WTC11 (cell line): ENCODE data around the gene DDIT4. TPM values are rescaled to one million over a fixed set of nuclear protein-coding genes. Genes with fewer than 3 reads are reported as not detected.

Experiments used
- ATAC-seq: fragments of 200-7000 bp; cut with Tn5 transposase; 2 replicates; pipeline ENCODE4 v1.10.0; 2021; ENCODE audit warnings: mild to moderate bottlenecking, moderate library complexity
- CTCF ChIA-PET: fragments of 300-600 bp; sonication (Branson Sonifier 250); formaldehyde crosslinking; loops from one replicate; lab custom pipeline; 2021; ENCODE audit warnings: antibody characterized with exemption; lab: Charles Lee
- POLR2A ChIA-PET: fragments of 350-600 bp; sonication (Branson Sonifier 250); formaldehyde crosslinking; loops from one replicate; lab custom pipeline; 2021; ENCODE audit warnings: antibody characterized with exemption; lab: Charles Lee
- DNase-seq: peaks from one replicate; pipeline ENCODE4 v3.0.0; 2021; ENCODE audit warnings: low spot score
- H3K27ac Mint-ChIP-seq: 2 replicates; pipeline ENCODE4 v1.8.0; 2021; ENCODE audit warnings: mixed read lengths
- H3K27me3 Mint-ChIP-seq: 2 replicates; pipeline ENCODE4 v1.8.0; 2021; ENCODE audit warnings: low read depth, mild to moderate bottlenecking, moderate library complexity, mixed read lengths
- H3K36me3 Mint-ChIP-seq: 2 replicates; pipeline ENCODE4 v1.8.0; 2021; ENCODE audit warnings: mixed read lengths
- H3K4me1 Mint-ChIP-seq: 2 replicates; pipeline ENCODE4 v1.8.0; 2022; ENCODE audit warnings: mixed read lengths
- H3K4me3 Mint-ChIP-seq: 2 replicates; pipeline ENCODE4 v1.8.0; 2021; ENCODE audit warnings: mild to moderate bottlenecking, moderate library complexity, mixed read lengths
- H3K9me3 Mint-ChIP-seq: 2 replicates; pipeline ENCODE4 v1.8.0; 2021; ENCODE audit warnings: mixed read lengths
- ATF1 ChIP-seq: sonication (generic); formaldehyde crosslinking; IDR thresholded peaks from 2 replicates; pipeline ENCODE4 v1.8.1; 2023; ENCODE audit warnings: mild to moderate bottlenecking, moderate library complexity, missing genetic modification reagents
- ATF6 ChIP-seq: sonication (generic); formaldehyde crosslinking; IDR thresholded peaks from 2 replicates; pipeline ENCODE4 v1.8.1; 2023; ENCODE audit warnings: mild to moderate bottlenecking, missing genetic modification reagents
- CTCF ChIP-seq: fragments of 200-600 bp; IDR thresholded peaks from 2 replicates; pipeline ENCODE4 v1.8.0; 2022; ENCODE audit warnings: antibody characterized with exemption
- E2F5 ChIP-seq: sonication (generic); formaldehyde crosslinking; IDR thresholded peaks from 2 replicates; pipeline ENCODE4 v1.8.1; 2022; ENCODE audit warnings: mild to moderate bottlenecking, moderate library complexity, missing genetic modification reagents
- ELF4 ChIP-seq: sonication (generic); formaldehyde crosslinking; IDR thresholded peaks from 2 replicates; pipeline ENCODE4 v1.8.1; 2022; ENCODE audit warnings: low read depth, mild to moderate bottlenecking, moderate library complexity, missing genetic modification reagents
- ESRRA ChIP-seq: sonication (generic); formaldehyde crosslinking; IDR thresholded peaks from 2 replicates; pipeline ENCODE4 v1.8.1; 2022; ENCODE audit warnings: mild to moderate bottlenecking, missing genetic modification reagents, borderline replicate concordance
- ETV6 ChIP-seq: sonication (generic); formaldehyde crosslinking; IDR thresholded peaks from 2 replicates; pipeline ENCODE4 v1.8.1; 2022; ENCODE audit warnings: mild to moderate bottlenecking, missing genetic modification reagents
- MYBL2 ChIP-seq: sonication (generic); formaldehyde crosslinking; IDR thresholded peaks from 2 replicates; pipeline ENCODE4 v1.8.1; 2023; ENCODE audit warnings: mild to moderate bottlenecking, moderate library complexity, missing genetic modification reagents
- PREB ChIP-seq: sonication (generic); formaldehyde crosslinking; IDR thresholded peaks from 2 replicates; pipeline ENCODE4 v1.8.1; 2022; ENCODE audit warnings: mild to moderate bottlenecking, missing genetic modification reagents, moderate library complexity, borderline replicate concordance
- RELA ChIP-seq: sonication (generic); formaldehyde crosslinking; IDR thresholded peaks from 2 replicates; pipeline ENCODE4 v1.8.1; 2022; ENCODE audit warnings: missing genetic modification reagents, mild to moderate bottlenecking, borderline replicate concordance
- SOX15 ChIP-seq: fragments of 250-450 bp; sonication (Bioruptor Pico); IDR thresholded peaks from 2 replicates; pipeline ENCODE4 v1.9.0; 2021; ENCODE audit warnings: mild to moderate bottlenecking
- TEAD1 ChIP-seq: sonication (generic); formaldehyde crosslinking; IDR thresholded peaks from 2 replicates; pipeline ENCODE4 v1.8.0; 2022; ENCODE audit warnings: mild to moderate bottlenecking, missing genetic modification reagents
- TEAD4 ChIP-seq: sonication (generic); formaldehyde crosslinking; IDR thresholded peaks from 2 replicates; pipeline ENCODE4 v1.8.0; 2022; ENCODE audit warnings: mild to moderate bottlenecking, missing genetic modification reagents
- ZBTB21 ChIP-seq: sonication (generic); formaldehyde crosslinking; IDR thresholded peaks from 2 replicates; pipeline ENCODE4 v1.8.1; 2023; ENCODE audit warnings: mild to moderate bottlenecking, missing genetic modification reagents, borderline replicate concordance
- ZNF121 ChIP-seq: sonication (generic); formaldehyde crosslinking; IDR thresholded peaks from 2 replicates; pipeline ENCODE4 v1.8.0; 2023; ENCODE audit warnings: missing genetic modification reagents
- ZNF423 ChIP-seq: fragments of 250-450 bp; sonication (Bioruptor Pico); IDR thresholded peaks from 2 replicates; pipeline ENCODE4 v2.1.2; 2022; ENCODE audit warnings: mild to moderate bottlenecking, moderate library complexity
- total RNA-seq: library from RNA; stranded (reverse); gene quantifications from 3 replicates; pipeline ENCODE4 v1.2.3, GENCODE V29; 2021

Gene DDIT4
- total RNA-seq, 1 experiment from 2014 or later = 118 TPM

- TF ChIP-seq PREB = no peak
- no peak for TF ChIP-seq ATF1
- peak; percentile 65; the same call in 1 of the 2 replicates for TF ChIP-seq ESRRA (CRISPR knock-in tag)
- 0 out of 2 replicates have a peak, but pooled peaks have one; percentile 18 for TF ChIP-seq ZNF121
- no peak for TF ChIP-seq ATF6 (CRISPR knock-in tag)
- TF ChIP-seq TEAD1 (CRISPR knock-in tag) = no peak
- no peak for TF ChIP-seq MYBL2 (CRISPR knock-in tag)
- no peak for TF ChIP-seq CTCF
- no peak for TF ChIP-seq RELA (CRISPR knock-in tag)
Observed at GRCh38 chr10:72310241-72310633, 36.5 kb downstream of the DDIT4 start (continued).

GRCh38 chr10:72310636-72311035 is 36.9 kb downstream of the DDIT4 start:
- Mint-ChIP-seq H3K27me3 (no peaks in the 10 kb centered on the region; the same call in 1 of the 2 replicates), H3K4me3 (no peak overlapping the region), H3K27ac (peak overlapping the region; percentile 71; the same call in 1 of the 2 replicates), H3K9me3 (no peaks in the 10 kb centered on the region)
- POLR2A ChIA-PET = interaction anchor here (0.6 kb wide), 1 partner anchor 10 kb away, joined by 3 read pairs; no protein-coding TSS in a partner anchor
- TF ChIP-seq ETV6 (no peak), TEAD4 (no peak), ELF4 (no peak)
- TF ChIP-seq, all 79 proteins: peak for 0
- DNase-seq (no peak), ATAC-seq (peak; percentile 16)
- CTCF ChIA-PET = interaction anchor here (0.6 to 1.5 kb wide), 4 partner anchors 15 to 223 kb away, joined by 3 to 7 read pairs (median 4); partner anchors contain the start of gene SPOCK2
- H3K36me3 Mint-ChIP-seq = no peaks in the 10 kb centered on the region
- peaks cover 35% of the 10 kb centered on the region for H3K4me1 Mint-ChIP-seq

- no peak overlapping the region for H3K4me3 Mint-ChIP-seq
- POLR2A ChIA-PET = interaction anchor here (0.6 to 1.9 kb wide), 5 partner anchors 8 to 224 kb away, joined by 3 to 5 read pairs (median 4); partner anchors contain the start of genes DDIT4 and SPOCK2
- peak overlapping the region; percentile 63; the same call in 1 of the 2 replicates for H3K27ac Mint-ChIP-seq
- DNase-seq (no peak), ATAC-seq (no peak)
- no peaks in the 10 kb centered on the region for H3K9me3 Mint-ChIP-seq
- no peaks in the 10 kb centered on the region for H3K36me3 Mint-ChIP-seq
- no peak for TF ChIP-seq ATF6 (CRISPR knock-in tag)
- TF ChIP-seq E2F5 (CRISPR knock-in tag) = no peak
- no peak for TF ChIP-seq ZBTB21 (CRISPR knock-in tag)
- no peak for TF ChIP-seq ZNF423 (CRISPR knock-in tag)
- no peak for TF ChIP-seq SOX15 (CRISPR knock-in tag)
- TF ChIP-seq, all 79 proteins: peak for 0
- Mint-ChIP-seq H3K4me1 (peaks cover 40% of the 10 kb centered on the region), H3K27me3 (no peaks in the 10 kb centered on the region; the same call in 1 of the 2 replicates)
- CTCF ChIA-PET = interaction anchor here (0.7 to 1.1 kb wide), 4 partner anchors 15 to 475 kb away, joined by 3 to 7 read pairs (median 4); no protein-coding TSS in a partner anchor
Observed at GRCh38 chr10:72311667-72312066, 37.9 kb downstream of the DDIT4 start.
